Mesothelial cell of epicardium (in vitro differentiated cells): ENCODE results near the gene ACBD5. TPM values are rescaled to one million over a fixed set of nuclear protein-coding genes. Genes with fewer than 3 reads are reported as not detected.
A peak's percentile ranks its signal among the peaks of the same experiment; 100 is the strongest.

ENCODE experiments used
- DNase-seq, 2 experiments: peaks; one replicate each; pipeline ENCODE4 v3.0.0; 2021; ENCODE audit warnings: low spot score in 2 of 2; ENCODE audit not compliant: unreplicated experiment in 2 of 2
- H3K27ac Mint-ChIP-seq: 2 replicates; pipeline ENCODE4 v1.8.0; 2021; ENCODE audit warnings: mixed read lengths
- H3K27me3 Mint-ChIP-seq: 2 replicates; pipeline ENCODE4 v1.8.0; 2021; ENCODE audit warnings: low read depth, mixed read lengths
- H3K36me3 Mint-ChIP-seq: 2 replicates; pipeline ENCODE4 v1.8.0; 2021; ENCODE audit warnings: mixed read lengths
- H3K4me1 Mint-ChIP-seq: 2 replicates; pipeline ENCODE4 v1.8.0; 2021; ENCODE audit warnings: mixed read lengths
- H3K4me3 Mint-ChIP-seq: 2 replicates; pipeline ENCODE4 v1.8.0; 2021; ENCODE audit warnings: mild to moderate bottlenecking, moderate library complexity, mixed read lengths
- H3K9me3 Mint-ChIP-seq: 2 replicates; pipeline ENCODE4 v1.8.0; 2021; ENCODE audit warnings: mixed read lengths
- total RNA-seq: library from RNA; stranded (reverse); gene quantifications from 3 replicates; pipeline ENCODE4 v1.2.1, GENCODE V29; 2021
- TF ChIP-seq, protein P1 (sequence below): fragments of 200-600 bp; sonication (generic); IDR thresholded peaks from one replicate; pipeline ENCODE4 v1.5.0; 2021; ENCODE audit warnings: antibody characterized with exemption; ENCODE audit not compliant: unreplicated experiment

Gene ACBD5
- total RNA-seq, 1 donor from 2014 or later, result 21.2 TPM

DNA sequence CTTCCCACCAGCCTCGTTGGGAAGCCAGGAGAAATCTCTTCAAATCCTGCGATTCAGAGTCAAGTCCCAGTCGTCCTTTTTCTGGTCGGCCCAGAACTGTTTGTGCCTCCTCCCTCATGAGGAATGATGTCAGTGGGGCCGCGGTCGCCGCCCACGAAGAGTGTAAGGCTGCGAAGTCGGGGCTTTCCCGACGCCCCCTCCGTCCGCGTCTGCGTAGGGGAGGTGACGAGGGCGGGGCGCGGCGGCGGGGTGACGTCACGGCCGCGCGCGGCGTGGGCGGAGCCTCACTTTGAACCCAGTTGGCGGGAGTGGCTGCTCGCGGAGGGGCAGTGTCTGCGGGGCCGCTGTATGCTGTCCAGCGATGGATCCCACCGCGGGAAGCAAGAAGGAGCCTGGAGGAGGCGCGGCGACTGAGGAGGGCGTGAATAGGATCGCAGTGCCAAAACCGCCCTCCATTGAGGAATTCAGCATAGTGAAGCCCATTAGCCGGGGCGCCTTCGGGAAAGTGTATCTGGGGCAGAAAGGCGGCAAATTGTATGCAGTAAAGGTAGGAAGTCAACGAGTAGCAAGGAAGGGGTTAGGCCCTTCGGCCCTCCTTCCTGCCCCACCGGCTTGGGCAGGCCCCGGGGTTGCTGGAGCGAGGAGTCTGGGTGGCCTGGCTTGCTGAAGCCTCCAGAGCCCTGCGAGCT lies 85.4 kb downstream of the ACBD5 start, which contains the start of gene MASTL:
Gene MASTL (plus strand): TSS at position 287 of the 689 bp plus-strand sequence. CDS start 75 bp downstream, at position 362.
- peak within 1 kb of the TSS; percentile 100 for H3K4me3 Mint-ChIP-seq
- H3K27ac Mint-ChIP-seq, result peak within 1 kb of the TSS; percentile 100
- H3K4me1 Mint-ChIP-seq, result peaks cover 29% of the 10 kb centered on the region
- peaks cover 2% of the 10 kb centered on the region for H3K36me3 Mint-ChIP-seq
- H3K9me3 Mint-ChIP-seq, result no peaks in the 10 kb centered on the region
- peak; percentile 79 to 93 for DNase-seq
- no peaks in the 10 kb centered on the region for H3K27me3 Mint-ChIP-seq
- TF ChIP-seq, protein P1, sequence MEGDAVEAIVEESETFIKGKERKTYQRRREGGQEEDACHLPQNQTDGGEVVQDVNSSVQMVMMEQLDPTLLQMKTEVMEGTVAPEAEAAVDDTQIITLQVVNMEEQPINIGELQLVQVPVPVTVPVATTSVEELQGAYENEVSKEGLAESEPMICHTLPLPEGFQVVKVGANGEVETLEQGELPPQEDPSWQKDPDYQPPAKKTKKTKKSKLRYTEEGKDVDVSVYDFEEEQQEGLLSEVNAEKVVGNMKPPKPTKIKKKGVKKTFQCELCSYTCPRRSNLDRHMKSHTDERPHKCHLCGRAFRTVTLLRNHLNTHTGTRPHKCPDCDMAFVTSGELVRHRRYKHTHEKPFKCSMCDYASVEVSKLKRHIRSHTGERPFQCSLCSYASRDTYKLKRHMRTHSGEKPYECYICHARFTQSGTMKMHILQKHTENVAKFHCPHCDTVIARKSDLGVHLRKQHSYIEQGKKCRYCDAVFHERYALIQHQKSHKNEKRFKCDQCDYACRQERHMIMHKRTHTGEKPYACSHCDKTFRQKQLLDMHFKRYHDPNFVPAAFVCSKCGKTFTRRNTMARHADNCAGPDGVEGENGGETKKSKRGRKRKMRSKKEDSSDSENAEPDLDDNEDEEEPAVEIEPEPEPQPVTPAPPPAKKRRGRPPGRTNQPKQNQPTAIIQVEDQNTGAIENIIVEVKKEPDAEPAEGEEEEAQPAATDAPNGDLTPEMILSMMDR, result no peak

DNA sequence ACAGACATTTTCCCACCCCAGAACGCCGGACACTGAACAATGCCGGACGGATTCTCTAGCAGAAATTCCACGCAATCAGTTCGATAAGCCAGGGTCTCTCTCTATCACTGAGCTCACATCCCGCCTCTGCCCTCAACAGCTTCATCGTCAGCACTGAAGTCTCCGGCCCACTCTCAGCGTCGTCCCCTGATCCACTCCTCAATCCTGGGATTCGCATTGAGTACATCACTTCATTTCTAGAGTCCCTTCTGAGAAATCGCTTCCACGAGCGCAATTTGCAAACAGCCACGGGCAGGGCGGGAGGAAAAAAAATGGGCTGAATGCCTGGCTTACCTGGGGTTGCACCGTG lies 86.8 kb downstream of the ACBD5 start:
- TF ChIP-seq, protein P1, result no peak
- no peaks in the 10 kb centered on the region for H3K9me3 Mint-ChIP-seq
- peaks cover 29% of the 10 kb centered on the region for H3K4me1 Mint-ChIP-seq
- H3K36me3 Mint-ChIP-seq, result peaks cover 2% of the 10 kb centered on the region
- H3K27ac Mint-ChIP-seq, result peak overlapping the region; percentile 100
- H3K4me3 Mint-ChIP-seq, result peak overlapping the region; percentile 100
- DNase-seq, result no peak
- H3K27me3 Mint-ChIP-seq, result no peaks in the 10 kb centered on the region

DNA sequence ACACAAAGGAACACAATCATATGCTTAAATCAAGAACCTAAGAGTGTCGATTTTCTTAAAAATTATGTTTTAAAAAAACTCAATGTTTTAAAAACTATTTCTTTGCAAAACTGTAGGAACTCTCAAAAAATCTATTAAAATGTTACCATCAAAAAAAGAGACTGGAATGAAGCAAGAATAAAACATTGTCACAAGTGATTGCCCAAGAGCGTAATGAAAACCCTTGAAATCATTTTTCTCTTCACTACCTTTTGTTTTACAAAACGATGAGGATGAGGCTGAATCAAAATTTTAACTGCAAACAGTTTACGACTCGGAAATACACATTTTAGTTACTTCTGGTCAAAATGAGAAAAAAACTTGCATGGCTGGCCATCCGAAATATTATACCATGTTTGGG lies 87.3 kb downstream of the ACBD5 start:
- TF ChIP-seq, protein P1, result no peak
- H3K4me3 Mint-ChIP-seq, result peak overlapping the region; percentile 100
- peaks cover 29% of the 10 kb centered on the region for H3K4me1 Mint-ChIP-seq
- H3K27ac Mint-ChIP-seq, result peak overlapping the region; percentile 100
- peaks cover 2% of the 10 kb centered on the region for H3K36me3 Mint-ChIP-seq
- H3K27me3 Mint-ChIP-seq, result no peaks in the 10 kb centered on the region
- no peak for DNase-seq
- no peaks in the 10 kb centered on the region for H3K9me3 Mint-ChIP-seq

DNA sequence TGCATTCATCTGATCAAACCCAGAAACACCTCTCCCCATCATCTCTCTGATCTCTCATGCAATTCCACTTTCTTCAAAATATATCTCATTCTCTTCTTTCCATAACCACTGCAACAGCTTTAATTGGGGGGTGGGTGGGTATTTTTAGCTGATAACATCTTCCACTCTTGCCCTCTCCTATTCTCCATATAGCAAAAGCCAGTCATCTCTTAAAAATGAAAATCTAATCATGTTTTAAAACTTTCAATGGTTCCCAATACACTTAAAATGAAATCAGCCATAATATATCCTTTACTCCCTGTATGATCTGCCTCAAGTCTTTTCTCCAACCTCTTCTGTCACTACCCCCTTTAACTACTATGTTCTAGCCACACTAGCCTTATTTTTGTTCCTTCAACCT lies 87.9 kb downstream of the ACBD5 start:
- Mint-ChIP-seq H3K27ac (peak overlapping the region; percentile 100), H3K27me3 (no peaks in the 10 kb centered on the region), H3K4me3 (peak overlapping the region; percentile 100), H3K9me3 (no peaks in the 10 kb centered on the region), H3K36me3 (peaks cover 6% of the 10 kb centered on the region), H3K4me1 (peaks cover 25% of the 10 kb centered on the region)
- DNase-seq, result no peak
- TF ChIP-seq, protein P1, result no peak

DNA sequence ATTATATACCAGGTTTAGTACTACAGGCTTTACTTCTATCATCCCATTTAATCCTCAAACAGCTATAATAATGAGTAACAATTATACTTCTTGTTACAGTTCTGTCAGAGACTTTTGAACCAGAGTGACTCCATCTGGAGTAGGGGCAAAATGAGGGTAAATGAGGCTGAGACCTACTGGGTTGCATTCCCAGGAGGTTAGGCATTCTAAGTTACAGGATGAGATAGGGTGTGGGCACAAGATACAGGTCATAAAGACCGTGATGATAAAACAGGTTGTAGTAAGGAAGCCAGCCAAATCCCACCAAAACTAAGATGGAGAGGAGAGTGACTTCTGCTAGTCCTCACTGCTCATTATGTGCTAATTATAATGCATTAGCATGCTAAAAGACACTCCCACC lies 90.3 kb downstream of the ACBD5 start:
- no peaks in the 10 kb centered on the region for H3K9me3 Mint-ChIP-seq
- TF ChIP-seq, protein P1, result no peak
- no peaks in the 10 kb centered on the region for H3K27me3 Mint-ChIP-seq
- no peak for DNase-seq
- H3K4me3 Mint-ChIP-seq, result no peak overlapping the region
- H3K4me1 Mint-ChIP-seq, result peaks cover 17% of the 10 kb centered on the region
- no peak overlapping the region for H3K27ac Mint-ChIP-seq
- peaks cover 20% of the 10 kb centered on the region for H3K36me3 Mint-ChIP-seq
